ENCODE data around the gene LTC4S. TPM values are rescaled to one million over a fixed set of nuclear protein-coding genes. Genes with fewer than 3 reads are reported as not detected.

The LTC4S gene
- total and polyA plus RNA-seq, 4 donors, result 1.3 to 3.3 (median 2.1) TPM

DNA sequence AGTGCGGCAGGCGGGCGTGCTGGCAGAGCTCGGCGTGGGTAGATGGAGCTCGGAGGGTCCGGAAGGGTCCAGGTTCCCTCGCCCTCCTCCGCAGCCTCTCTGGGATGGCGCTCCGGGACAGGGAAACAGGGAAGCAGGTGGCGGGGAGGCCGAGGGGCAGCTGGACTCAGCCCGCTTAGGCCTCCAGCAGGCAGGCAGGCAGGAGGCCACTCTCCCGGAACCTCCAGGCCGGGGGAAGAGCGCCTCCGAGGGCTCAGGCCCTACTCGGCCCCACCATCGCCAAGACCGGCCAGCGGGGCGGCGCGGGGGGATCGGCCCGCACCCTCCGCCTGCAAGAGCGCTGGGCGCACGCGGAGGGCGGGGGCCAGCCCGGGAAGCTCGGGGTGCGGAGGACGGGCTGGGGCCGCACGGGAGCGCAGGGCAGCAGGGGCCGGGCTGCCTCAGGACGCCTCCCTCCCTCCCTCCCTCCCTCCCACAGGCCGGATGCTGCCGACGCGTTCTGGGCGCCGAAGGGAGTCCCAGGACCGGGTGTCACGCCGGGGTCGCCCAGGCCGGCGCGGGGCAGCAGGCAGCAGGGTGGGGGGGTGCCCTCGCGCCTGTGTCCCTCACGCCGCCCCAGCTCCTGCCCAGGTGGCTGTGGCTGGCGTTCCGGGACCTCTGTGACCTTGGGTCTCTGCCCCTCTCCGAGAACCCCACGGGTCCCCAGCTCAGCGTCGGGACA is 11.9 kb downstream of the LTC4S start:
- Histone ChIP-seq H3K4me1 (ENCODE audit: control insufficient read depth in 4 of 4, insufficient read depth in 4 of 4, low read length in 3 of 4) (peaks cover 19 to 41% (median 32%) of the 10 kb centered on the region in 4 donors), H3K9ac (ENCODE audit: low read depth in 1 of 2, low read length in 2 of 2) (peak overlapping the region; percentile 70 to 79), H3K27ac (ENCODE audit: low read depth in 1 of 2, low read length in 2 of 2) (peak overlapping the region; percentile 78 to 89), H3K27me3 (ENCODE audit: control insufficient read depth in 4 of 4, insufficient read depth in 4 of 4, low read length in 3 of 4) (no peaks in the 10 kb centered on the region), H3K9me3 (ENCODE audit: control insufficient read depth in 4 of 4, low read length in 3 of 4) (no peaks in the 10 kb centered on the region), H3K36me3 (ENCODE audit: control insufficient read depth in 4 of 4, insufficient read depth in 3 of 4, low read depth in 1 of 4, low read length in 3 of 4) (peaks cover 2 to 8% (median 3%) of the 10 kb centered on the region in 4 donors), H3K4me3 (ENCODE audit: low read depth in 1 of 3, low read length in 3 of 3) (peak overlapping the region; percentile 72 to 98 (median 79))
- TF ChIP-seq SP1 (IDR thresholded peaks at IDR 0.05) (no peak), NR2F2 (IDR thresholded peaks at IDR 0.05) (no peak), RAD21 (IDR thresholded peaks at IDR 0.05) (no peak), HNF4G (IDR thresholded peaks at IDR 0.05) (no peak), REST (IDR thresholded peaks at IDR 0.05) (no peak), EGR1 (IDR thresholded peaks at IDR 0.05; ENCODE audit: low read depth in 2 of 2) (no peak), JUND (IDR thresholded peaks at IDR 0.05) (no peak), FOXA1 (IDR thresholded peaks at IDR 0.05) (no peak), MAX (IDR thresholded peaks at IDR 0.05) (no peak)
- DNase-seq (ENCODE audit: low spot score), result no peak
- 2% methylated on average over 65 of the region's 65 CpGs for WGBS

GRCh38 chr5:179806250-179807048 is 12.7 kb downstream of the LTC4S start, which contains the start of gene MGAT4B:
Gene MGAT4B (minus strand): TSS chr5:179806866. CDS start chr5:179806583, 283 bp downstream.
- H3K4me1 ChIP-seq (ENCODE audit: control insufficient read depth in 4 of 4, insufficient read depth in 4 of 4, low read length in 3 of 4), result peaks cover 19 to 41% (median 30%) of the 10 kb centered on the region in 4 donors
- under 1% methylated on average over 108 of the region's 108 CpGs for WGBS
- H3K27me3 ChIP-seq (ENCODE audit: control insufficient read depth in 4 of 4, insufficient read depth in 4 of 4, low read length in 3 of 4), result no peaks in the 10 kb centered on the region

More at GRCh38 chr5:179806250-179807048, 12.7 kb downstream of the LTC4S start, which contains the start of gene MGAT4B:
- Histone ChIP-seq H3K4me3 (ENCODE audit: low read depth in 1 of 3, low read length in 3 of 3) (peak within 1 kb of the TSS; percentile 72 to 98 (median 79)), H3K27ac (ENCODE audit: low read depth in 1 of 2, low read length in 2 of 2) (peak within 1 kb of the TSS; percentile 78 to 89), H3K9ac (ENCODE audit: low read depth in 1 of 2, low read length in 2 of 2) (peak within 1 kb of the TSS; percentile 70 to 79), H3K9me3 (ENCODE audit: control insufficient read depth in 4 of 4, low read length in 3 of 4) (no peaks in the 10 kb centered on the region), H3K36me3 (ENCODE audit: control insufficient read depth in 4 of 4, insufficient read depth in 3 of 4, low read depth in 1 of 4, low read length in 3 of 4) (peaks cover 0 to under 1% (median 0%) of the 10 kb centered on the region in 4 donors)
- DNase-seq (ENCODE audit: low spot score), result peak; percentile 83
- TF ChIP-seq ATF3 (IDR thresholded peaks at IDR 0.05) (no peak), YY1 (IDR thresholded peaks at IDR 0.05) (no peak), EGR1 (IDR thresholded peaks at IDR 0.05; ENCODE audit: low read depth in 2 of 2) (no peak), RAD21 (IDR thresholded peaks at IDR 0.05) (no peak), HNF4G (IDR thresholded peaks at IDR 0.05) (no peak), GABPA (IDR thresholded peaks at IDR 0.05 in 1 of 2, conservative IDR thresholded peaks at IDR 0.05 in 1 of 2) (no peak), FOXA1 (IDR thresholded peaks at IDR 0.05) (no peak)
- TF ChIP-seq, protein P1, sequence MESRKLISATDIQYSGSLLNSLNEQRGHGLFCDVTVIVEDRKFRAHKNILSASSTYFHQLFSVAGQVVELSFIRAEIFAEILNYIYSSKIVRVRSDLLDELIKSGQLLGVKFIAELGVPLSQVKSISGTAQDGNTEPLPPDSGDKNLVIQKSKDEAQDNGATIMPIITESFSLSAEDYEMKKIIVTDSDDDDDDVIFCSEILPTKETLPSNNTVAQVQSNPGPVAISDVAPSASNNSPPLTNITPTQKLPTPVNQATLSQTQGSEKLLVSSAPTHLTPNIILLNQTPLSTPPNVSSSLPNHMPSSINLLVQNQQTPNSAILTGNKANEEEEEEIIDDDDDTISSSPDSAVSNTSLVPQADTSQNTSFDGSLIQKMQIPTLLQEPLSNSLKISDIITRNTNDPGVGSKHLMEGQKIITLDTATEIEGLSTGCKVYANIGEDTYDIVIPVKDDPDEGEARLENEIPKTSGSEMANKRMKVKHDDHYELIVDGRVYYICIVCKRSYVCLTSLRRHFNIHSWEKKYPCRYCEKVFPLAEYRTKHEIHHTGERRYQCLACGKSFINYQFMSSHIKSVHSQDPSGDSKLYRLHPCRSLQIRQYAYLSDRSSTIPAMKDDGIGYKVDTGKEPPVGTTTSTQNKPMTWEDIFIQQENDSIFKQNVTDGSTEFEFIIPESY (IDR thresholded peaks at IDR 0.05), result no peak
